Measurements from ENCODE around the gene LARP7. TPM values are rescaled to one million over a fixed set of nuclear protein-coding genes. Genes with fewer than 3 reads are reported as not detected.

Gene LARP7
- total RNA-seq, 1 donor from 2014 or later = 45.8 TPM

Other genes with a start within 250 kb of the LARP7 start
- gene NEUROG2, start 121.0 kb upstream of the LARP7 start, total RNA-seq = not detected in 2 replicates
- gene ZGRF1, start 234 bp upstream of the LARP7 start, total RNA-seq = 27.5 and 29.5 TPM in 2 replicates

All from T-helper 1 cell treated with Interleukin-12 subunit alpha and Interleukin-12 subunit beta and Interleukin-4 antibody, amounts not matched to agents 30 ng/mL and 1 ng/mL, for 36 hours (primary cell).